WTC11 (cell line): Measurements from ENCODE around the gene RSBN1L. TPM values are rescaled to one million over a fixed set of nuclear protein-coding genes. Genes with fewer than 3 reads are reported as not detected.

Experiments used
- ATAC-seq: fragments of 200-7000 bp; cut with Tn5 transposase; 2 replicates; pipeline ENCODE4 v1.10.0; 2021; ENCODE audit warnings: mild to moderate bottlenecking, moderate library complexity
- CTCF ChIA-PET: fragments of 300-600 bp; sonication (Branson Sonifier 250); formaldehyde crosslinking; loops from one replicate; lab custom pipeline; 2021; ENCODE audit warnings: antibody characterized with exemption; lab: Charles Lee
- POLR2A ChIA-PET: fragments of 350-600 bp; sonication (Branson Sonifier 250); formaldehyde crosslinking; loops from one replicate; lab custom pipeline; 2021; ENCODE audit warnings: antibody characterized with exemption; lab: Charles Lee
- DNase-seq: peaks from one replicate; pipeline ENCODE4 v3.0.0; 2021; ENCODE audit warnings: low spot score
- H3K27ac Mint-ChIP-seq: 2 replicates; pipeline ENCODE4 v1.8.0; 2021; ENCODE audit warnings: mixed read lengths
- H3K27me3 Mint-ChIP-seq: 2 replicates; pipeline ENCODE4 v1.8.0; 2021; ENCODE audit warnings: low read depth, mild to moderate bottlenecking, moderate library complexity, mixed read lengths
- H3K36me3 Mint-ChIP-seq: 2 replicates; pipeline ENCODE4 v1.8.0; 2021; ENCODE audit warnings: mixed read lengths
- H3K4me1 Mint-ChIP-seq: 2 replicates; pipeline ENCODE4 v1.8.0; 2022; ENCODE audit warnings: mixed read lengths
- H3K4me3 Mint-ChIP-seq: 2 replicates; pipeline ENCODE4 v1.8.0; 2021; ENCODE audit warnings: mild to moderate bottlenecking, moderate library complexity, mixed read lengths
- H3K9me3 Mint-ChIP-seq: 2 replicates; pipeline ENCODE4 v1.8.0; 2021; ENCODE audit warnings: mixed read lengths
- CBFB ChIP-seq: sonication (generic); formaldehyde crosslinking; IDR thresholded peaks from 2 replicates; pipeline ENCODE4 v1.8.1; 2022; ENCODE audit warnings: mild to moderate bottlenecking, low read depth, missing genetic modification reagents
- ELF4 ChIP-seq: sonication (generic); formaldehyde crosslinking; IDR thresholded peaks from 2 replicates; pipeline ENCODE4 v1.8.1; 2022; ENCODE audit warnings: low read depth, mild to moderate bottlenecking, moderate library complexity, missing genetic modification reagents
- FOXJ3 ChIP-seq: sonication (generic); formaldehyde crosslinking; IDR thresholded peaks from 2 replicates; pipeline ENCODE4 v1.9.0; 2021; ENCODE audit warnings: missing genetic modification reagents, mild to moderate bottlenecking, borderline replicate concordance
- FOXP1 ChIP-seq: sonication (generic); formaldehyde crosslinking; IDR thresholded peaks from 2 replicates; pipeline ENCODE4 v1.8.0; 2022; ENCODE audit warnings: missing genetic modification reagents, mild to moderate bottlenecking, moderate library complexity, borderline replicate concordance
- JUN ChIP-seq: sonication (generic); formaldehyde crosslinking; IDR thresholded peaks from 2 replicates; pipeline ENCODE4 v1.8.0; 2023; ENCODE audit warnings: mild to moderate bottlenecking, missing genetic modification reagents
- NR2C2 ChIP-seq: sonication (generic); formaldehyde crosslinking; IDR thresholded peaks from 2 replicates; pipeline ENCODE4 v1.8.0; 2022; ENCODE audit warnings: mild to moderate bottlenecking, missing genetic modification reagents
- NR3C1 ChIP-seq: sonication (generic); formaldehyde crosslinking; conservative IDR thresholded peaks from 2 replicates; pipeline ENCODE4 v1.8.1; 2023; ENCODE audit warnings: low read depth, mild to moderate bottlenecking, missing genetic modification reagents
- OVOL2 ChIP-seq: fragments of 250-450 bp; sonication (Bioruptor Pico); IDR thresholded peaks from 2 replicates; pipeline ENCODE4 v1.9.0; 2021; ENCODE audit warnings: mild to moderate bottlenecking, borderline replicate concordance
- PRRX2 ChIP-seq: fragments of 250-450 bp; sonication (Bioruptor Pico); IDR thresholded peaks from 2 replicates; pipeline ENCODE4 v1.8.0; 2021; ENCODE audit warnings: mild to moderate bottlenecking
- SMAD4 ChIP-seq: sonication (generic); formaldehyde crosslinking; IDR thresholded peaks from 2 replicates; pipeline ENCODE4 v1.8.0; 2022; ENCODE audit warnings: mild to moderate bottlenecking, missing genetic modification reagents
- TCF7 ChIP-seq: sonication (generic); formaldehyde crosslinking; IDR thresholded peaks from 2 replicates; pipeline ENCODE4 v1.8.0; 2022; ENCODE audit warnings: mild to moderate bottlenecking, low read depth, missing genetic modification reagents, moderate library complexity
- ZNF232 ChIP-seq: sonication (generic); formaldehyde crosslinking; IDR thresholded peaks from 2 replicates; pipeline ENCODE4 v1.8.0; 2022; ENCODE audit warnings: mild to moderate bottlenecking, missing genetic modification reagents
- ZNF396 ChIP-seq: fragments of 250-450 bp; sonication (Bioruptor Pico); IDR thresholded peaks from 2 replicates; pipeline ENCODE4 v1.8.0; 2021; ENCODE audit warnings: mild to moderate bottlenecking, moderate library complexity, borderline replicate concordance
- total RNA-seq: library from RNA; stranded (reverse); gene quantifications from 3 replicates; pipeline ENCODE4 v1.2.3, GENCODE V29; 2021
- TF ChIP-seq, protein P1 (sequence below): sonication (generic); formaldehyde crosslinking; IDR thresholded peaks from 2 replicates; pipeline ENCODE4 v1.8.1; 2023; ENCODE audit warnings: mild to moderate bottlenecking, missing genetic modification reagents, moderate library complexity
- TF ChIP-seq, protein P2 (sequence below): sonication (generic); formaldehyde crosslinking; IDR thresholded peaks from 2 replicates; pipeline ENCODE4 v1.8.1; 2023; ENCODE audit warnings: mild to moderate bottlenecking, missing genetic modification reagents, moderate library complexity
- TF ChIP-seq, protein P3 (sequence below): fragments of 250-450 bp; sonication (Bioruptor Pico); IDR thresholded peaks from 2 replicates; pipeline ENCODE4 v1.9.0; 2021; ENCODE audit warnings: mild to moderate bottlenecking
- TF ChIP-seq, protein P4 (sequence below): sonication (generic); formaldehyde crosslinking; conservative IDR thresholded peaks from 2 replicates; pipeline ENCODE4 v1.8.1; 2023; ENCODE audit warnings: mild to moderate bottlenecking, low read depth, missing genetic modification reagents, moderate library complexity
- TF ChIP-seq, protein P5 (sequence below): fragments of 250-450 bp; sonication (Bioruptor Pico); conservative IDR thresholded peaks from 2 replicates; pipeline ENCODE4 v1.9.0; 2021; ENCODE audit warnings: mild to moderate bottlenecking
- TF ChIP-seq, protein P6 (sequence below): sonication (generic); formaldehyde crosslinking; IDR thresholded peaks from 2 replicates; pipeline ENCODE4 v1.8.0; 2022; ENCODE audit warnings: mild to moderate bottlenecking, missing genetic modification reagents
- TF ChIP-seq, protein P7 (sequence below): sonication (generic); formaldehyde crosslinking; IDR thresholded peaks from 2 replicates; pipeline ENCODE4 v1.8.1; 2022; ENCODE audit warnings: low read depth, mild to moderate bottlenecking, moderate library complexity, missing genetic modification reagents, borderline replicate concordance

The RSBN1L gene
- total RNA-seq, 1 experiment from 2014 or later = 16.8 TPM

DNA sequence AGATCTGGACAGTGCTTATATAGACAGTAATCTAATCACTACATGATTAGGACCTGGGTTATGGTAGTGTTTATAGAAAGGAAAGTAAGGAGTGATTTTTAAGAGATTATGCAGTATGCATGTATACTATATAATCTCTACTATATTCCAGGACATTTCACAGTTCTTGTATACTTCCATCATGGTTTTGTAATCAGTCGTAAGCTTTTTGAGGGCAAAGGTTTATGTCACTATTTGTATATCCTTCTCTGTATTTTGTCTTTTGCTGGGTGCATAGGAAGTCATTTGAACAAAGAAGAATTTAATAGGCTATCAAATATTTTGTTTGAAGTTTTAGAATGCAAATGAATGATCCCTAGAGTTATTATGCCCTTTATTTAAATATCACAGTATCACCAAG, 39.2 kb downstream of the RSBN1L start:
- Mint-ChIP-seq H3K9me3 (no peaks in the 10 kb centered on the region), H3K36me3 (peaks cover 6% of the 10 kb centered on the region)
- CTCF ChIA-PET = no interaction called here
- TF ChIP-seq, protein P1, sequence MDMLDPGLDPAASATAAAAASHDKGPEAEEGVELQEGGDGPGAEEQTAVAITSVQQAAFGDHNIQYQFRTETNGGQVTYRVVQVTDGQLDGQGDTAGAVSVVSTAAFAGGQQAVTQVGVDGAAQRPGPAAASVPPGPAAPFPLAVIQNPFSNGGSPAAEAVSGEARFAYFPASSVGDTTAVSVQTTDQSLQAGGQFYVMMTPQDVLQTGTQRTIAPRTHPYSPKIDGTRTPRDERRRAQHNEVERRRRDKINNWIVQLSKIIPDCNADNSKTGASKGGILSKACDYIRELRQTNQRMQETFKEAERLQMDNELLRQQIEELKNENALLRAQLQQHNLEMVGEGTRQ (CRISPR knock-in tag) = no peak
- TF ChIP-seq, protein P2, sequence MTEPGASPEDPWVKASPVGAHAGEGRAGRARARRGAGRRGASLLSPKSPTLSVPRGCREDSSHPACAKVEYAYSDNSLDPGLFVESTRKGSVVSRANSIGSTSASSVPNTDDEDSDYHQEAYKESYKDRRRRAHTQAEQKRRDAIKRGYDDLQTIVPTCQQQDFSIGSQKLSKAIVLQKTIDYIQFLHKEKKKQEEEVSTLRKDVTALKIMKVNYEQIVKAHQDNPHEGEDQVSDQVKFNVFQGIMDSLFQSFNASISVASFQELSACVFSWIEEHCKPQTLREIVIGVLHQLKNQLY (CRISPR knock-in tag) = no peak
- TF ChIP-seq, protein P3, sequence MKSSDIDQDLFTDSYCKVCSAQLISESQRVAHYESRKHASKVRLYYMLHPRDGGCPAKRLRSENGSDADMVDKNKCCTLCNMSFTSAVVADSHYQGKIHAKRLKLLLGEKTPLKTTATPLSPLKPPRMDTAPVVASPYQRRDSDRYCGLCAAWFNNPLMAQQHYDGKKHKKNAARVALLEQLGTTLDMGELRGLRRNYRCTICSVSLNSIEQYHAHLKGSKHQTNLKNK = no peak
- no peak for TF ChIP-seq ZNF232 (CRISPR knock-in tag)
- no peak for TF ChIP-seq JUN (CRISPR knock-in tag)
- TF ChIP-seq, protein P4, sequence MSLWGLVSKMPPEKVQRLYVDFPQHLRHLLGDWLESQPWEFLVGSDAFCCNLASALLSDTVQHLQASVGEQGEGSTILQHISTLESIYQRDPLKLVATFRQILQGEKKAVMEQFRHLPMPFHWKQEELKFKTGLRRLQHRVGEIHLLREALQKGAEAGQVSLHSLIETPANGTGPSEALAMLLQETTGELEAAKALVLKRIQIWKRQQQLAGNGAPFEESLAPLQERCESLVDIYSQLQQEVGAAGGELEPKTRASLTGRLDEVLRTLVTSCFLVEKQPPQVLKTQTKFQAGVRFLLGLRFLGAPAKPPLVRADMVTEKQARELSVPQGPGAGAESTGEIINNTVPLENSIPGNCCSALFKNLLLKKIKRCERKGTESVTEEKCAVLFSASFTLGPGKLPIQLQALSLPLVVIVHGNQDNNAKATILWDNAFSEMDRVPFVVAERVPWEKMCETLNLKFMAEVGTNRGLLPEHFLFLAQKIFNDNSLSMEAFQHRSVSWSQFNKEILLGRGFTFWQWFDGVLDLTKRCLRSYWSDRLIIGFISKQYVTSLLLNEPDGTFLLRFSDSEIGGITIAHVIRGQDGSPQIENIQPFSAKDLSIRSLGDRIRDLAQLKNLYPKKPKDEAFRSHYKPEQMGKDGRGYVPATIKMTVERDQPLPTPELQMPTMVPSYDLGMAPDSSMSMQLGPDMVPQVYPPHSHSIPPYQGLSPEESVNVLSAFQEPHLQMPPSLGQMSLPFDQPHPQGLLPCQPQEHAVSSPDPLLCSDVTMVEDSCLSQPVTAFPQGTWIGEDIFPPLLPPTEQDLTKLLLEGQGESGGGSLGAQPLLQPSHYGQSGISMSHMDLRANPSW (CRISPR knock-in tag) = no peak
- TF ChIP-seq PRRX2 (CRISPR knock-in tag) = no peak
- TF ChIP-seq CBFB = no peak
- no peak for TF ChIP-seq SMAD4
- TF ChIP-seq, protein P5, sequence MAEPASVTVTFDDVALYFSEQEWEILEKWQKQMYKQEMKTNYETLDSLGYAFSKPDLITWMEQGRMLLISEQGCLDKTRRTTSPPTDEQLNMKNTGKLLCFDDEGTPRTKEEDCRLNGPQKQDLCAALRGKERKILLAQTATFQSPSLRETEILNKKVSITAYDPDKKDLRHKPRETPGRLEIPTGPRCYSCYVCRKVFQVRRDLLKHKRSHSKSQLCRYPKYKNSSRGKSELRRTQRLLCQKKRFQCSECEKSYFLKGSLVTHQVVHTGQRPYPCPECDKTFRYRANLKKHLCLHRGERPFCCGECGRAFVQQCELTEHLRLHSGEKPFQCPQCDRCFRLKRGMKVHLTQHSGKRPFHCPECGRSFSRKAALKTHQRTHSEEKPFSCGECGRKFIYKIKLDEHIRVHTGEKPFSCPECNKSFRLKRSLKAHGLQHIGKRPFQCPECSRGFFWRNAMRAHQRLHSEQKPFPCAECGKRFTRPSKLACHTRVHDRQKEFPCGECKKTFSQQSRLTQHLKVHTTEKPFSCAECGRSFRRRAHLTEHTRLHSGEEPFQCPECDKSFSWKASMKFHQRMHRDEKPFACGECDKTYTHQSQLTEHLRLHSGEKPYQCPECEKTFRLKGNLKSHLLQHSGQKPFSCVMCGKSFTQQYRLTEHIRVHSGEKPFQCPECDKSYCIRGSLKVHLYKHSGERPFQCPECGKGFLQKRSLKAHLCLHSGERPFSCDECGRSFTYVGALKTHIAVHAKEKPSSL (CRISPR knock-in tag) = no peak
- no peak for TF ChIP-seq OVOL2 (CRISPR knock-in tag)
- TF ChIP-seq, protein P6, sequence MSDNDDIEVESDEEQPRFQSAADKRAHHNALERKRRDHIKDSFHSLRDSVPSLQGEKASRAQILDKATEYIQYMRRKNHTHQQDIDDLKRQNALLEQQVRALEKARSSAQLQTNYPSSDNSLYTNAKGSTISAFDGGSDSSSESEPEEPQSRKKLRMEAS = no peak
- no peak for TF ChIP-seq FOXP1 (CRISPR knock-in tag)
- TF ChIP-seq, all 79 proteins: peak for 0
- no peaks in the 10 kb centered on the region for H3K27me3 Mint-ChIP-seq
- no peak for DNase-seq
- H3K4me3 Mint-ChIP-seq = no peak overlapping the region
- ATAC-seq = no peak
- no peak overlapping the region for H3K27ac Mint-ChIP-seq
- peaks cover 7% of the 10 kb centered on the region for H3K4me1 Mint-ChIP-seq
- POLR2A ChIA-PET = no interaction called here

DNA sequence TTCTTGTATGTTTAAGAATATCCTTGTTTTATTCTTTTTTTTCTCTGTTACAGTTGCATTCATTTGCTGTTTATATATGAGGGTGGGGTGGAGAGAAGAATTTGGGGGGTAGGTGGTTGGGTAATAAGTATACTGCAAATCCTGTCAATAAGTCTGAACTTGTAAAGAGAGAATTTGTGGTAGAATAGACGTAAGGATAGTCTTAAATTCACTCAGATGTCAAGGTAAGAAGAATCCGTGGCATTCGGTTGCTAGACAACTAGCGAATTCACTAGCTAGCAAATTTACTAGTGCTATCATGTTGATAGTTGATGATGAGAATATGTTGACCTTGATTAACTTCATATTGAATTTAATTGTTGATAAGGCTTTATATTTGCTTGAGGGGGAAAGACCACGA, 40.7 kb downstream of the RSBN1L start:
- H3K4me3 Mint-ChIP-seq = no peak overlapping the region

More for the DNA sequence above, 40.7 kb downstream of the RSBN1L start:
- CTCF ChIA-PET = interaction anchor here (0.6 to 0.9 kb wide), 2 partner anchors 72 to 85 kb away, joined by 3 to 6 read pairs; no protein-coding TSS in a partner anchor
- TF ChIP-seq, protein P3 = no peak
- TF ChIP-seq ZNF396 (CRISPR knock-in tag) = no peak
- TF ChIP-seq NR3C1 (CRISPR knock-in tag) = no peak
- TF ChIP-seq, protein P7, sequence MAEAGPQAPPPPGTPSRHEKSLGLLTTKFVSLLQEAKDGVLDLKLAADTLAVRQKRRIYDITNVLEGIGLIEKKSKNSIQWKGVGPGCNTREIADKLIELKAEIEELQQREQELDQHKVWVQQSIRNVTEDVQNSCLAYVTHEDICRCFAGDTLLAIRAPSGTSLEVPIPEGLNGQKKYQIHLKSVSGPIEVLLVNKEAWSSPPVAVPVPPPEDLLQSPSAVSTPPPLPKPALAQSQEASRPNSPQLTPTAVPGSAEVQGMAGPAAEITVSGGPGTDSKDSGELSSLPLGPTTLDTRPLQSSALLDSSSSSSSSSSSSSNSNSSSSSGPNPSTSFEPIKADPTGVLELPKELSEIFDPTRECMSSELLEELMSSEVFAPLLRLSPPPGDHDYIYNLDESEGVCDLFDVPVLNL = no peak
- no peak for TF ChIP-seq NR2C2 (CRISPR knock-in tag)
- no peak for TF ChIP-seq ELF4
- no peak for TF ChIP-seq CBFB
- no peak for TF ChIP-seq TCF7
- TF ChIP-seq FOXJ3 (CRISPR knock-in tag) = no peak
- Mint-ChIP-seq H3K9me3 (no peaks in the 10 kb centered on the region), H3K4me1 (no peaks in the 10 kb centered on the region), H3K27me3 (no peaks in the 10 kb centered on the region), H3K36me3 (peaks cover 6% of the 10 kb centered on the region), H3K27ac (no peak overlapping the region)
- POLR2A ChIA-PET = interaction anchor here (0.6 kb wide), 1 partner anchor 11 kb away, joined by 3 read pairs; no protein-coding TSS in a partner anchor
- ATAC-seq (no peak), DNase-seq (no peak)
